ENCODE results near the gene EME2. TPM values are rescaled to one million over a fixed set of nuclear protein-coding genes. Genes with fewer than 3 reads are reported as not detected.

EME2 gene
- total and polyA plus RNA-seq, 2 of the 13 experiments (the other 11 are each of a cell fraction or from before 2014, with no cell fraction given), result 4.4 to 7.6 TPM

DNA sequence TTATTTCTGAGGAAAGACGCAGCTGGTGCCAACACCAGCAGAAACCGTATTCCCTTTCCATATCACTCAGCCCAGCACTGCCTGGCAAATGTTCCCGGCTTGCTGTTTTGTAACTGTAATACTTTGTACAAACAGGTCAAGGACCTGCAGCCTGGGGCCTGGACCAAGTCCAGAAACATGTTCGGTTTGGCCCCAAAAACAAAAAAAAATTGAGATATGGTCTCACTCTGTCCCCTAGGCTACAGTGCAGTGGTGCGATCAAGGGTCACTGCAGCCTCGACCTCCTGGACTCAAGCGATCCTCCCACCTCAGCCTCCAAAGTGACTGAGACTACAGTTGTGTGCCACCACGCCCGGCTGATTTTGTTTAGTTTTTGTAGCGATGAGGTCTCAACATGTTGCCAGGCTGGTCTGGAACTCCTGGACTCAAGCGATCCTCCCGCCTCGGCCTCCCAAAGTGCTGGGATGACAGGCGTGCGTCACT is 52.8 kb downstream of the EME2 start:
- H3K9ac ChIP-seq (ENCODE audit: insufficient read depth, low read depth, low read length), result peak overlapping the region; percentile 71
- H3K9me3 ChIP-seq (ENCODE audit: low read length), result no peaks in the 10 kb centered on the region
- POLR2A ChIA-PET, result interaction anchor here (1.0 to 5.7 kb wide), 10 partner anchors 8 to 139 kb away, joined by 3 to 49 read pairs (median 8); partner anchors contain the start of genes EME2, IGFALS, MRPS34 and NUBP2
- peak overlapping the region; percentile 73 for H3K27ac ChIP-seq (ENCODE audit: extremely low read length, insufficient read depth, low read length)
- BruUV-seq (replicated peaks), result TSS peak; percentile 51
- DNase-seq (ENCODE audit: low spot score), result peak; percentile 64
- H3K4me3 ChIP-seq (replicated peaks in 1 of 3; ENCODE audit: insufficient read depth in 1 of 3, low read depth in 2 of 3, low read length in 3 of 3), result peak overlapping the region; percentile 53 to 92 (median 72)
- FAIRE-seq, result peak; percentile 92
- H3K4me2 ChIP-seq (ENCODE audit: low read depth, low read length), result peak overlapping the region; percentile 81
- H3K79me2 ChIP-seq (ENCODE audit: insufficient read depth, low read length), result peaks cover 49% of the 10 kb centered on the region
- CTCF ChIA-PET (ENCODE audit: low intra/inter-chr PET ratio, low total read pairs), result no interaction called here
- peaks cover 5% of the 10 kb centered on the region; the same call in 1 of the 2 replicates for H4K20me1 ChIP-seq (ENCODE audit: insufficient read depth, low read length)
- H3K4me1 ChIP-seq (ENCODE audit: insufficient read depth, low read length), result peaks cover 39% of the 10 kb centered on the region
- no peak overlapping the region for H2AFZ ChIP-seq (ENCODE audit: low read length)
- no peaks in the 10 kb centered on the region; a peak in 1 of 5 replicates for H3K27me3 ChIP-seq (ENCODE audit: control insufficient read depth in 1 of 2, insufficient read depth in 2 of 2, low read length in 2 of 2)
- intact Hi-C loops (cut with micrococcal nuclease; ENCODE audit: unreplicated experiment) (loop anchor here (5.0 kb wide), 1 partner anchor 43 kb away; the partner anchor contains the start of genes NUBP2 and SPSB3), in situ Hi-C loops (cut with HindIII; ENCODE audit: extremely low pct_ligation_motif_present, low pct_unique_long_range_greater_than_20kb) (no loop called here)
- WGBS (ENCODE audit: low lambda C conversion rate), result 0% methylated on average over 14 of the region's 15 CpGs
- H3K36me3 ChIP-seq (replicated peaks in 1 of 2; ENCODE audit: control insufficient read depth in 1 of 2, insufficient read depth in 2 of 2, low read length in 2 of 2), result peaks cover 11 to 23% of the 10 kb centered on the region in 2 experiments; a peak in 4 of 5 replicates
- ATAC-seq, result peak; percentile 29
- TF ChIP-seq ISX (CRISPR knock-in tag; conservative IDR thresholded peaks at IDR 0.05) (no peak), NR2C2 (CRISPR knock-in tag; IDR thresholded peaks at IDR 0.05; ENCODE audit: borderline replicate concordance) (peak; percentile 54), ZEB1 (IDR thresholded peaks at IDR 0.05; ENCODE audit: insufficient replicate concordance, low read depth) (peak; percentile 17), CHD4 (IDR thresholded peaks at IDR 0.05; ENCODE audit: borderline replicate concordance, low read length) (peak; percentile 75; the same call in 1 of the 2 replicates), ZNF790 (CRISPR knock-in tag; IDR thresholded peaks at IDR 0.05; ENCODE audit: borderline replicate concordance) (no peak), SALL1 (CRISPR knock-in tag; IDR thresholded peaks at IDR 0.05) (peak; percentile 79), PAXIP1 (CRISPR knock-in tag; conservative IDR thresholded peaks at IDR 0.05) (peak; percentile 83), RCOR2 (CRISPR knock-in tag; IDR thresholded peaks at IDR 0.05) (peak; percentile 92), SP1 (IDR thresholded peaks at IDR 0.05) (no peak), SP1 (CRISPR knock-in tag; IDR thresholded peaks at IDR 0.05) (0 out of 2 replicates have a peak, but pooled peaks have one; percentile 35), BCL6 (CRISPR knock-in tag; IDR thresholded peaks at IDR 0.05) (peak; percentile 46; the same call in 1 of the 2 replicates), HNRNPLL (IDR thresholded peaks at IDR 0.05; ENCODE audit: low read depth, low read length, poor library complexity, severe bottlenecking) (no peak), NKX3-1 (CRISPR knock-in tag; IDR thresholded peaks at IDR 0.05) (no peak; the same call in 1 of the 2 replicates), ZSCAN25 (CRISPR knock-in tag; IDR thresholded peaks at IDR 0.05) (0 out of 2 replicates have a peak, but pooled peaks have one; percentile 42), DR1 (CRISPR knock-in tag; IDR thresholded peaks at IDR 0.05) (no peak), NR2F1 (CRISPR knock-in tag; IDR thresholded peaks at IDR 0.05) (peak in 1 of 2 experiments; percentile 41; a peak in 1 of 4 replicates), ZNF468 (CRISPR knock-in tag; IDR thresholded peaks at IDR 0.05) (no peak), ZNF607 (CRISPR knock-in tag; IDR thresholded peaks at IDR 0.05; ENCODE audit: borderline replicate concordance) (no peak), HNF4A (CRISPR knock-in tag; IDR thresholded peaks at IDR 0.05) (peak; percentile 98)
- TF ChIP-seq, protein P1, sequence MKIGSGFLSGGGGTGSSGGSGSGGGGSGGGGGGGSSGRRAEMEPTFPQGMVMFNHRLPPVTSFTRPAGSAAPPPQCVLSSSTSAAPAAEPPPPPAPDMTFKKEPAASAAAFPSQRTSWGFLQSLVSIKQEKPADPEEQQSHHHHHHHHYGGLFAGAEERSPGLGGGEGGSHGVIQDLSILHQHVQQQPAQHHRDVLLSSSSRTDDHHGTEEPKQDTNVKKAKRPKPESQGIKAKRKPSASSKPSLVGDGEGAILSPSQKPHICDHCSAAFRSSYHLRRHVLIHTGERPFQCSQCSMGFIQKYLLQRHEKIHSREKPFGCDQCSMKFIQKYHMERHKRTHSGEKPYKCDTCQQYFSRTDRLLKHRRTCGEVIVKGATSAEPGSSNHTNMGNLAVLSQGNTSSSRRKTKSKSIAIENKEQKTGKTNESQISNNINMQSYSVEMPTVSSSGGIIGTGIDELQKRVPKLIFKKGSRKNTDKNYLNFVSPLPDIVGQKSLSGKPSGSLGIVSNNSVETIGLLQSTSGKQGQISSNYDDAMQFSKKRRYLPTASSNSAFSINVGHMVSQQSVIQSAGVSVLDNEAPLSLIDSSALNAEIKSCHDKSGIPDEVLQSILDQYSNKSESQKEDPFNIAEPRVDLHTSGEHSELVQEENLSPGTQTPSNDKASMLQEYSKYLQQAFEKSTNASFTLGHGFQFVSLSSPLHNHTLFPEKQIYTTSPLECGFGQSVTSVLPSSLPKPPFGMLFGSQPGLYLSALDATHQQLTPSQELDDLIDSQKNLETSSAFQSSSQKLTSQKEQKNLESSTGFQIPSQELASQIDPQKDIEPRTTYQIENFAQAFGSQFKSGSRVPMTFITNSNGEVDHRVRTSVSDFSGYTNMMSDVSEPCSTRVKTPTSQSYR (CRISPR knock-in tag; IDR thresholded peaks at IDR 0.05; ENCODE audit: borderline replicate concordance), result no peak

All from HepG2 (cell line).